MM.1S (cell line): Measurements from ENCODE around the gene SEMA3G.

Experiments
- EZH2 ChIP-seq: fragments of 300-600 bp; sonication (generic); optimal IDR thresholded peaks from 2 replicates; pipeline ENCODE3; 2017; ENCODE audit warnings: low read depth, mild to moderate bottlenecking, antibody characterized with exemption, low read length, mixed read lengths
- TF ChIP-seq, protein P1 (sequence below): fragments of 300-600 bp; sonication (generic); IDR thresholded peaks from 2 replicates; pipeline ENCODE4 v1.5.1; 2016; ENCODE audit warnings: antibody characterized with exemption, low read length, mixed read lengths

DNA sequence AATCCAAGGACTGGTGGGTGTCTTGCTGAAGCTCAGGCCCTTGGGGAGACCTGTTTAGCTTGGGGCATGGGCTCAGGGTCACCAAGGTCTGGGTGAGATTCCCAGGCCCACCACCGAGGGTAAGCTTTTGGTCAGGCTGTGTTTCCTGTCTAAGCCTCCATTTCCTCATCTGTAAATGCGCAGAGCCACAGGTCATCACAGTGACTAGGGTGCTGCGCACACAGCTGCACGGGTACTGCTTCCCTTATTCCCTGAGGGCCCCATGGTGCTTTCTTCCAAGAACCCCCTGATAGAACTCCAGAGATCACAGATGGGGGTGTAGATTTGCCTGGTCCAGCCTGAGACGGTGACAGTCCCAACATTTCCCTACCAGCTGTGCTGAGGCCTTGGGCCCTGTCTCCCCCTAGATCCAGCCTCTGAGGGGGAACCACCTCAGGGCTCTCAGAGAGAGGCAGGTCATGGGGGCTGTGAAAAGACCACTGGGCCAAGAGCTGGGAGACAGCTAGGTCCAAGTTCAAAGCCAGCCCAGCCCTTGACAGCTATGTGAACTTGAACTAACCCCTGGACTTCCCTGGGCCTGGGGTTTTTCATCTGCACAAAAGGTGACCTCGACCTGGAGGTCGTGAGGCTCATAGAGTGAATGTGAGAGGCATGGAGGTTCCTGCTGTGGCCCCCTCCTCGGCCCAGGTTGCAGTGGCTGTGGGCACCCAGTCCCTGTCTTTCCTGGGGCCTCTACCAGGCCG is 60.7 kb downstream of the SEMA3G start:
- TF ChIP-seq, protein P1, sequence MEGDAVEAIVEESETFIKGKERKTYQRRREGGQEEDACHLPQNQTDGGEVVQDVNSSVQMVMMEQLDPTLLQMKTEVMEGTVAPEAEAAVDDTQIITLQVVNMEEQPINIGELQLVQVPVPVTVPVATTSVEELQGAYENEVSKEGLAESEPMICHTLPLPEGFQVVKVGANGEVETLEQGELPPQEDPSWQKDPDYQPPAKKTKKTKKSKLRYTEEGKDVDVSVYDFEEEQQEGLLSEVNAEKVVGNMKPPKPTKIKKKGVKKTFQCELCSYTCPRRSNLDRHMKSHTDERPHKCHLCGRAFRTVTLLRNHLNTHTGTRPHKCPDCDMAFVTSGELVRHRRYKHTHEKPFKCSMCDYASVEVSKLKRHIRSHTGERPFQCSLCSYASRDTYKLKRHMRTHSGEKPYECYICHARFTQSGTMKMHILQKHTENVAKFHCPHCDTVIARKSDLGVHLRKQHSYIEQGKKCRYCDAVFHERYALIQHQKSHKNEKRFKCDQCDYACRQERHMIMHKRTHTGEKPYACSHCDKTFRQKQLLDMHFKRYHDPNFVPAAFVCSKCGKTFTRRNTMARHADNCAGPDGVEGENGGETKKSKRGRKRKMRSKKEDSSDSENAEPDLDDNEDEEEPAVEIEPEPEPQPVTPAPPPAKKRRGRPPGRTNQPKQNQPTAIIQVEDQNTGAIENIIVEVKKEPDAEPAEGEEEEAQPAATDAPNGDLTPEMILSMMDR: no peak
- no peak for TF ChIP-seq EZH2
